ENCODE results near the gene ANKS1B. TPM values are rescaled to one million over a fixed set of nuclear protein-coding genes. Genes with fewer than 3 reads are reported as not detected.

Gene ANKS1B
- total and polyA plus RNA-seq, 11 donors = 0.62 to 5.8 (median 1.8) TPM

DNA sequence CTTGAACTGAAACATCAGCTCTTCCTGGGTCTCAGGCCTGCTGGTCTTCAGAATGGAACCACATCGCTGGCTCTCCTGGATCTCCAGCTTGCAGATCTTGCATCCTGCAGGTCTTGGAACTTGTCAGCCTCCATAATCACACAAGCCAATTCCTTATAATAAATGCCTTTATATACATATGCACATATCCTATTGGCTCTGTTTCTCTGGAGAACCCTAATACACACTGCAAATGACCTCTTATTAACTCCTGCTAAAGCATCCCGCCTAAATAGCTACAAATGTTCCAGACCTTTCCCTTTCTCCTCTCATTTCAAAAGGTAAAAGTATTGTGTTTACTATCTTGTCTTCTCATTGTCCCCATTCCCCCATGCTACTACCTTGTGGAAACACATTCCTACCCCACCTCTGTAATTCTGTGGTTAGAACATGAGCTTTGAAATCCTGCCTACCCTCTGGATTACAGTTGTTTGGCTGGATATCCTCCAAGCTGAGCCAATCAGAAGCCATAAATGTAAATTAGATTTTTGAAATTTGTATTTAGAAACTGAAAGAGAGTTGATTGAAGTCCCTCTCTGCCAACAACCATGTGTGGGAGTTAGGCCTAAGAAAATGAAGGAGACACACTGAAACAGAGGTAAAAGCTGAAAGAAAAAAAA is 58.1 kb downstream of the ANKS1B start:
- WGBS, 4 donors = 81 to 88% (median 83%) methylated on average over 2 of the region's 2 CpGs
- Histone ChIP-seq H3K36me3 (no peaks in the 10 kb centered on the region), H3K4me3 (no peak overlapping the region)

DNA sequence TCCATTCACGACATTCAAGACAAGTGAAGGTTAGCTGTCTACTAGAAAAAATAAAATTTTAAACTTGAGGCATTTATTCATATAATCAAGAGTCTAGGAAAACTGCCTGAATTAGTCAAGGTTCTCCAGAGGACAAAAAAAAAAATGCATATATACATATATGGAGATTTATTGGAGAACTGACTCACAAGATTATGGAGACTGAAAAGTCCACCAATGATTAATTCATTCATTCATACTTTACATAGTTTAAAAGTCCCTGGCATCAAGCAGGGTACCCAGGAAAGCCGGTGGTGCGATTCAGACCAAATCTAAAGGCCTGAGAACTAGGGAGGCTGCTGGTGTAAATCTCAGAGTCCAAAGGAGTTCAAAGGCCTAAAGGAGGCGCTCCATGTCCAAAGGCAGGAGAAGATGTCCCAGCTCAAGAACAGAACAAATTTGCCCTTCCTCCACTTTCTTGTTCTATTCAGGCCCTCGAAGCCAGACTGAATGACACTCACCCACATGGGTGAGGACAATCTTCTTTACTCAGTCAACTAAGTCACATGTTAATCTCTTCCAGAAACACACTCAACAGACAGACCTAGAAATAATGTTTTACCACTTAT is 64.3 kb downstream of the ANKS1B start:
- intact Hi-C loops (cut with DNase I) = no loop called here

More for the DNA sequence above, 58.1 kb downstream of the ANKS1B start:
- Histone ChIP-seq H3K4me1 (no peaks in the 10 kb centered on the region), H3K9me3 (peaks cover 0 to 9% (median 0%) of the 10 kb centered on the region in 12 donors), H3K27ac (no peak overlapping the region), H3K27me3 (no peaks in the 10 kb centered on the region)
- ATAC-seq (no peak), DNase-seq (no peak)
- TF ChIP-seq, protein P1, sequence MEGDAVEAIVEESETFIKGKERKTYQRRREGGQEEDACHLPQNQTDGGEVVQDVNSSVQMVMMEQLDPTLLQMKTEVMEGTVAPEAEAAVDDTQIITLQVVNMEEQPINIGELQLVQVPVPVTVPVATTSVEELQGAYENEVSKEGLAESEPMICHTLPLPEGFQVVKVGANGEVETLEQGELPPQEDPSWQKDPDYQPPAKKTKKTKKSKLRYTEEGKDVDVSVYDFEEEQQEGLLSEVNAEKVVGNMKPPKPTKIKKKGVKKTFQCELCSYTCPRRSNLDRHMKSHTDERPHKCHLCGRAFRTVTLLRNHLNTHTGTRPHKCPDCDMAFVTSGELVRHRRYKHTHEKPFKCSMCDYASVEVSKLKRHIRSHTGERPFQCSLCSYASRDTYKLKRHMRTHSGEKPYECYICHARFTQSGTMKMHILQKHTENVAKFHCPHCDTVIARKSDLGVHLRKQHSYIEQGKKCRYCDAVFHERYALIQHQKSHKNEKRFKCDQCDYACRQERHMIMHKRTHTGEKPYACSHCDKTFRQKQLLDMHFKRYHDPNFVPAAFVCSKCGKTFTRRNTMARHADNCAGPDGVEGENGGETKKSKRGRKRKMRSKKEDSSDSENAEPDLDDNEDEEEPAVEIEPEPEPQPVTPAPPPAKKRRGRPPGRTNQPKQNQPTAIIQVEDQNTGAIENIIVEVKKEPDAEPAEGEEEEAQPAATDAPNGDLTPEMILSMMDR (IDR thresholded peaks at IDR 0.05) = no peak
- TF ChIP-seq POLR2A (IDR thresholded peaks at IDR 0.05) = no peak
- intact Hi-C loops (cut with DNase I) = no loop called here

DNA sequence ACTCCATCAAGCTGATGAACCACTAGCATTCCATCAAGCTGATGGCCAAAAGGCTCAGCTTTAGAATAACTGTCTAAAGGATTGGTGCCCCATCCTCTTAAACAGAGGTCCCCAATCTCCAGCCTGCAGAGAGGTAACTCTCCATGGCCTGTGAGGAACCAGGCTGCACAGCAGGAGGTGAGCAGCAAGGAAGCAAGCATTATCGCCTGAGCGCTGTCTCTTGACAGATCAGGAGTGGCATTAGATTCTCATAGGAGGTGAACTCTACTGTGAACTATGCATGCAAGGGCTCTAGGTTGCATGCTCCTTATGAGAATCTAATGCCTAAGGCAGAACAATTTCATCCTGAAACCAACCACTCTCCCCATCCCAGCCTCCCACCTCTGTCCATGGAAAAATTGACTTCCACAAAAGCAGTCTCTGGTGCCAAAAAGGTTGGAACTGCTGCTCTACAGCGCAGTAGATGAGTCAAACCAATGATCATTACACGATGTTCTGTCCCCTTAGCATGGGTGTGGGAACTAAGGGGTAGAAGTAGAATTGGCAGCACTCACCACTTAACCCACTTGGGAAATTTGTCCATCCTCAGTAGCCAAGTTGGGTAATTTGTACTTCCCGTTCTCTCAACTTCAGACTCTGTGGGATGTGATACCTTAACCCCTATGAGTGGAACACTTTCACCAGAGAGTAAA is 66.9 kb downstream of the ANKS1B start:
- intact Hi-C loops (cut with DNase I) = no loop called here
- Histone ChIP-seq H3K4me1 (no peaks in the 10 kb centered on the region), H3K9me3 (no peaks in the 10 kb centered on the region), H3K27ac (no peak overlapping the region), H3K27me3 (no peaks in the 10 kb centered on the region), H3K36me3 (no peaks in the 10 kb centered on the region), H3K4me3 (no peak overlapping the region)
- ATAC-seq = peak; percentile 52 to 97 (median 80)
- TF ChIP-seq, protein P1 (IDR thresholded peaks at IDR 0.05) = no peak
- TF ChIP-seq POLR2A (IDR thresholded peaks at IDR 0.05) = no peak
- DNase-seq = peak in 2 of 5 donors; percentile 6 to 32
- 59 to 84% (median 74%) methylated on average over 4 to 5 of the region's 5 CpGs for WGBS, 4 donors

More for the DNA sequence above, 64.3 kb downstream of the ANKS1B start:
- TF ChIP-seq, protein P1 (IDR thresholded peaks at IDR 0.05) = no peak
- no peak for TF ChIP-seq POLR2A (IDR thresholded peaks at IDR 0.05)
- H3K27ac ChIP-seq = no peak overlapping the region
- H3K36me3 ChIP-seq = no peaks in the 10 kb centered on the region
- DNase-seq = no peak
- no peaks in the 10 kb centered on the region for H3K27me3 ChIP-seq
- ATAC-seq = no peak
- H3K9me3 ChIP-seq = peaks cover 0 to 4% (median 0%) of the 10 kb centered on the region in 12 donors
- WGBS, 4 donors = 78 to 86% (median 81%) methylated on average over 5 of the region's 5 CpGs
- no peak overlapping the region for H3K4me3 ChIP-seq
- no peaks in the 10 kb centered on the region for H3K4me1 ChIP-seq

- ATAC-seq (no peak), DNase-seq (no peak)
- intact Hi-C loops (cut with DNase I) = no loop called here
- H3K4me1 ChIP-seq = no peaks in the 10 kb centered on the region
- H3K27me3 ChIP-seq = no peaks in the 10 kb centered on the region
- H3K9me3 ChIP-seq = no peaks in the 10 kb centered on the region
- no peak overlapping the region for H3K27ac ChIP-seq
- TF ChIP-seq, protein P1 (IDR thresholded peaks at IDR 0.05) = no peak
- WGBS, 4 donors = 70 to 80% (median 78%) methylated on average over 3 of the region's 3 CpGs
- H3K4me3 ChIP-seq = no peak overlapping the region
- H3K36me3 ChIP-seq = no peaks in the 10 kb centered on the region
Observed at GRCh38 chr12:99916555-99916954, 68.2 kb downstream of the ANKS1B start.
